NCI-H748 treated with DMSO at 0.1 percent for 48 hours (cell line): ENCODE measurements around the gene LBX1.
"Not testable (repeated sequence)": the region's sequence is repeated elsewhere in the genome, so short reads cannot be mapped to it uniquely, and the experiment has no call there.

Experiments
- DNase-seq: peaks from one replicate; lab custom pipeline; 2025; lab: John Stamatoyannopoulos, UW

The LBX1 gene

DNA sequence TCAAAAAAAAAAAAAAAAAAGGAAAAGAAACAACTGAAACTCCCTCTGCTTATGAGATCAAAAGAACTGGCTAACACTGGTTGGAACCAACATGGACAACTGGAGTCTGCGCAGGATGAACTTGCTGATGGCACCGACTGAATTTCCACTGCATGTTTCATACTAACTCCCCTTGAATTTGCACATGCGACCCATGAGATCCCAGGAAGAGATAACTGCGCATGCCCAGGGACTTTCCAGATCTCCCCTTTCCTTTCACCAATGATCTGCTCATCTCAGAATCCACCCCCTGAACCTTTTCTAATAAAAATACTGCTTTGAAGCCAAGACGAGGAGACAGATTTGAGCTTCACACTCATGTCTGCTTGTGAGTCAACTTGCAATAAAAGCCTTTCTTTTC is 20.7 kb downstream of the LBX1 start:
- no peak for DNase-seq

- no peak for DNase-seq
These were observed 22.2 kb downstream of the LBX1 start for GRCh38 chr10:101207026-101207425.

GRCh38 chr10:101202667-101203066 is 26.6 kb downstream of the LBX1 start:
- DNase-seq, result not testable (repeated sequence)

DNA sequence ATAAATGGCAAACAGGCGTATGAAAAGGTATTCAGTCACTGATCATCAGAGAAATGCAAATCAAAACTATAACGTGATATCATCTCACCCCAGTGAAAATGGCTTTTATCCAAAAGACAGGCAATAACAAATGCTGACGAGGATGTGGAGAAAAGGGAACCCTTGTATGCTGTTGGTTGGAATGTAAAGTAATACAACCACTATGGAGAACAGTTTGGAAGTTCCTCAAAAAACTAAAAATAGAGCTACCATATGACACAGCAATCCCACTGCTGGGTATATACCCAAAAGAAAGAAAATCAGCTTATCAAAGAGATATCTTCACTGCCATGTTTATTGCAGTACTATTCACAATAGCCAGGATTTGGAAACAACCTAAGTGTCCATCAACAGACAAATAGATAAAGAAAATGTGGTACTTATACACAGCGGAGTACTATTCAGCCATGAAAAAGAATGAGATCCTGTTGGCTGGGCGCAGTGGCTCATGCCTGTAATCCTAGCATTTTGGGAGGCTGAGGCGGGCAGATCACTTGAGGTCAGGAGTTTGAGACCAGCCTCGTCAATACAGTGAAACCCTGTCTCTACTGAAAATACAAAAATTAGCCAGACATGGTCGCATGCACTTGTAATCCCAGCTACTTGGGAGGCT is 30.8 kb downstream of the LBX1 start:
- not testable (repeated sequence) for DNase-seq

GRCh38 chr10:101195921-101196320 is 33.3 kb downstream of the LBX1 start:
- no peak for DNase-seq

DNA sequence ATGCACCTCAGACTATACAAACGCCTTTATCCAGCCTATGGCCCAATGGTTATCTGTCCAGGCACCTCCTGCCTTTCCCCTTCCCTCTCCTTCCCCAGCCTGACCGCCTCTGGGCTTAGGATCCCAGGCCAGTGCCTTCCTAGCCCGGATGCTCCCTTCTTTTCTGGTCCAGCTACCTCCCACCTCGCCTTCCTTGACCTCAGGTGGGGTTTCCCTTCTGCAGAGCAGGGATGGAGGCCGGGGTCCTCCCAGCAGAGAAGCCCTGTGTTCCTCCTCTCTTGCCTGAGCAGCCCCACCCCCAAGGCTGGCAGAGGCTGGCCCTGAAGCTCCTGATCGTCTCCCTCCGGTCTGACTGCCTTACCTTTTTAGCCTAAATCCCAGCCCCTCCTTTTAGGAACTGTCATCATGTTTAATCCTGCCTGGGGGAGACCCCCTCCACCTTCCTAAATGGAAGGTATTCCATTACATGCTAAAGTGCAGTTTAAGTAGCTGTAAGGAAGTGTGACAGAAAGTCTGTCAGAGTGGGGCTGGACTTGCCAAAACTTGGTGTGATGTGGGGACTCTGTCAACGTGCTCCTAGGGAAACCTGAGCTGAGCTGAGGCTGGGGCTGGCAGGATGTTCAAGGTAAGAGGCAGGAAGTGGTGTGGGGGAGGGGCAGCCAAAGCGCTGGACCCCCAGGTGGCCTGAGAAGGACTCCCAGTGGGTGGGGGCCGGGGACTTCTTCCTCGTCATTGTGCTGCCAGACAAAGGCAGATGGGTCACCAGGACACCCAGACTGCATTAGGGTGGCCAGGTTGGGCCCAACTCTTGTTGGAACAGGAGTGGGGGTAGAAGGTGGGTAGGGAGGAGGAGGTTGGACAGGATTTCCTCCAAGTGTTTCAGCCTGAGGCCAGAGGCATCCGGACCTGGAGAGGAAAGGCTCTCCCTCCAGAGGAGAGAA is 39.5 kb downstream of the LBX1 start:
- DNase-seq, result no peak

DNA sequence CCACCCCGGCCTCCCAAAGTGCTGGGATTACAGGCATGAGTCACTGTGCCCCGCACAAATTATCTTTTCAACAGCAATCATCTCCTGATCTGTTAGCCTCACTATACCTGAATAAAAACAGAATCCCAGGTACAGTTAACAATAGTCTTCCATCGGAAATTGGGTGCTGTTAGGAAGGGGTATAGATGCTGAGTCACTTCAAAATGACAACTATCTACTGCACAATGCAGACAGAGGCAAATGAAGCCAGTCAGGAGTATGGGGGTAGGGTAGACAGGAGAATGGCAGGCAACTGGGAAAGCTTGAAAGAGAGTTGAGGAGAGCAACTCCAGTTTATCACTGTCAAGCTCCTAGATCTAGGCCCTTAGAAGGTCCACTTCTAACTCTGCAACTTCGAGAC is 40.3 kb downstream of the LBX1 start:
- DNase-seq, result no peak

- DNase-seq, result no peak
These were observed 45.6 kb downstream of the LBX1 start for GRCh38 chr10:101183458-101184183.

DNA sequence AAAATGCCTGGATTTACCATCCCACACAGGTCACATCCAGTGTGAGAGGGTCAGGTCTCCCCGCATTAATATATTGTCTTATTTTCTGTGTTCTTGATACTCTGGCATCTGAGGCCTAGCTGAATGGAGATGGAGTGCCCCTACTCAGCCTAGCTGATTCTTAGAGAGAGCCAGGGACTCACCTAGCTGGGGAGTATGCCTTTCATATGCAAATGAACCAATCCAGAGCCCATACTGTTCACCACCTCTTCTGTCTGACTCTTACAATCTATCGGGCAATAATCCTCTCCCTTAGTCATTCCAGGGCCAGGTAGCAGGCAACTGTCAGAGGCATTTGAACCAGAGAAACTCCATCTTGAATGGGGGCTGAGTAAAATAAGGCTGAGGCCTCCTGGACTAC is 46.3 kb downstream of the LBX1 start:
- no peak for DNase-seq
